Measurements from ENCODE around the gene ELOVL4.

DNA sequence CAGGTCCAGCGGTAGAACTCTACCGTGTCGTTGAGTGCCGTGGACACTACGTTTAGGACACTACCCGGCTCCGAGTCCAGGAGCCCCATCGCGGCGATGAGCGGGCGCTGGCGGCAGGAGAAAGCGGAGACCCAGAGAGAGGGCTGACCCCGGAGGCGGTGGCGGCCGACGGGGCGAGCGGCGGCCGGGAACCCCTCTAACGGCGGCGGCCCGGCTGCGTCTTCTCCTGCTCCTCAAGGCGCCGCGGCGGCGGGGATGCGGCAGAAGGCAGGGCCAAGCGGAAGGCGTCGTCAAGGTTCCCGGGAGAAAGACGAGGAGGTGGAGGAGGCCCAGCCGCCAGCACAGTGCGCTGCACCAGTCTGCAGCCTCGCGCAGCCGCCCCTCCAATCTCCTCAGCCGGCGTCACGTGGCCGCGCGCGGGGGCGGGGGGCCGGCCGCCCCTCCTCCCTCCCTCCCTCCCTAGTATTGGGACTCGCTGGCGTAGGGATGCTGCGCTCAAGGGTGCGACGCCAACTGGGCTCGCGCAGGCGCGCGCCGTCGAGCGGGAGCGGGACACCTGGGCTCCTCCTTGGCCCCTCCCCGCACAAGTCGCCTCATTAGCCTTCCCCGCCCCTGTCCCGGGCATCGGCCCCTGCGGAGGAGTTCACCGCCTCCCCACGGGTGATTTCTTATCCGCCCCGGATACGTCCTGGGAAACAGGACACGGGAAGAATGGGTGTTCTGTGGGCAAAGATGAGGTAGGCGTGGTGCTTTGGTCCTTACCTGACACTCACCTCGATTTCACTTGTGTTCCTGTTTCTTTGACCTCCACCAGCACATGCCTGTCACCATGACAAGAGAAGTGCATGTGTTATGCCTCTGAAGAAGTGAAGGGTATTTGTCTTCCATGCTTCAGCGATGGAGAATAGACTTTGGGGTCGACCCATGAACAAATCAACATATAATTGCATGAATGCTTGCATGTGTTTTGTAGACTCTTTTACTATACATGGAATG, at the start of gene ELOVL4:
- no peak for TF ChIP-seq POLR2A (IDR thresholded peaks at IDR 0.05; ENCODE audit: extremely low read depth, insufficient read length)
- TF ChIP-seq, protein P1, sequence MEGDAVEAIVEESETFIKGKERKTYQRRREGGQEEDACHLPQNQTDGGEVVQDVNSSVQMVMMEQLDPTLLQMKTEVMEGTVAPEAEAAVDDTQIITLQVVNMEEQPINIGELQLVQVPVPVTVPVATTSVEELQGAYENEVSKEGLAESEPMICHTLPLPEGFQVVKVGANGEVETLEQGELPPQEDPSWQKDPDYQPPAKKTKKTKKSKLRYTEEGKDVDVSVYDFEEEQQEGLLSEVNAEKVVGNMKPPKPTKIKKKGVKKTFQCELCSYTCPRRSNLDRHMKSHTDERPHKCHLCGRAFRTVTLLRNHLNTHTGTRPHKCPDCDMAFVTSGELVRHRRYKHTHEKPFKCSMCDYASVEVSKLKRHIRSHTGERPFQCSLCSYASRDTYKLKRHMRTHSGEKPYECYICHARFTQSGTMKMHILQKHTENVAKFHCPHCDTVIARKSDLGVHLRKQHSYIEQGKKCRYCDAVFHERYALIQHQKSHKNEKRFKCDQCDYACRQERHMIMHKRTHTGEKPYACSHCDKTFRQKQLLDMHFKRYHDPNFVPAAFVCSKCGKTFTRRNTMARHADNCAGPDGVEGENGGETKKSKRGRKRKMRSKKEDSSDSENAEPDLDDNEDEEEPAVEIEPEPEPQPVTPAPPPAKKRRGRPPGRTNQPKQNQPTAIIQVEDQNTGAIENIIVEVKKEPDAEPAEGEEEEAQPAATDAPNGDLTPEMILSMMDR (IDR thresholded peaks at IDR 0.05; ENCODE audit: low read depth, low read length), result no peak
- TF ChIP-seq, protein P2, sequence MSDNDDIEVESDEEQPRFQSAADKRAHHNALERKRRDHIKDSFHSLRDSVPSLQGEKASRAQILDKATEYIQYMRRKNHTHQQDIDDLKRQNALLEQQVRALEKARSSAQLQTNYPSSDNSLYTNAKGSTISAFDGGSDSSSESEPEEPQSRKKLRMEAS (IDR thresholded peaks at IDR 0.05; ENCODE audit: low read depth, low read length), result no peak
